H1 (cell line): Measurements from ENCODE around the gene GPR141.

Experiments
- ATF3 ChIP-seq: IDR thresholded peaks from 2 replicates; pipeline ENCODE4 v1.6.1; 2011; ENCODE audit warnings: low read depth, mild to moderate bottlenecking, low read length; ENCODE audit not compliant: insufficient read depth
- EZH2 ChIP-seq: fragments of 200-600 bp; sonication (generic); IDR thresholded peaks from 2 replicates; pipeline ENCODE4 v1.7.1; 2012; ENCODE audit warnings: low read depth, mild to moderate bottlenecking, moderate library complexity, low read length, inconsistent platforms; ENCODE audit not compliant: severe bottlenecking

- TF ChIP-seq EZH2 (no peak), ATF3 (no peak)
Observed at GRCh38 chr7:37724732-37725131, 41.2 kb downstream of the GPR141 start.
